GM18951 (cell line): ENCODE data around the gene SF1.

Experiments
- POLR2A ChIP-seq: IDR thresholded peaks from 4 replicates; pipeline ENCODE4 v1.6.1; 2011; ENCODE audit warnings: mild to moderate bottlenecking; ENCODE audit not compliant: insufficient read length, insufficient read depth; ENCODE audit errors: extremely low read depth
- in situ Hi-C: fragments of 300-500 bp; cut with MboI; formaldehyde crosslinking; loops from one replicate; pipeline ENCODE4 v1.12.0; 2022; ENCODE audit warnings: low sequenced_read_pairs, mixed read lengths, inconsistent platforms; ENCODE audit not compliant: unreplicated experiment

Gene SF1

GRCh38 chr11:64784813-64785581 is 6.7 kb upstream of the SF1 start:
- in situ Hi-C loops, result no loop called here
- TF ChIP-seq POLR2A, result no peak

DNA sequence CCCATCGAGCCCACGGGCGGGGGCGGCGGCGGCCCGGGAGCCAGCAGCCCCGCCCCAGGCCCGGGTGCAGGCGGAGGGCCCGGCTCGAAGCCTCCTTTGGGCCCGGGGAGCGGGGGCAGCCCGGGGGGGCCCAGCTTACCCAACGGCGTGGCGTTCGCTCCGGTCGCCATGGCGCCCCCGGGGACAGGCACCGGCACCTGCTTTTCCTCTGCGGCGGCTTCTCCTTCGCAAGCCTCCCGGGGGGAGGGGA is 194 bp downstream of the SF1 start:
- no peak for TF ChIP-seq POLR2A
- in situ Hi-C loops, result no loop called here

DNA sequence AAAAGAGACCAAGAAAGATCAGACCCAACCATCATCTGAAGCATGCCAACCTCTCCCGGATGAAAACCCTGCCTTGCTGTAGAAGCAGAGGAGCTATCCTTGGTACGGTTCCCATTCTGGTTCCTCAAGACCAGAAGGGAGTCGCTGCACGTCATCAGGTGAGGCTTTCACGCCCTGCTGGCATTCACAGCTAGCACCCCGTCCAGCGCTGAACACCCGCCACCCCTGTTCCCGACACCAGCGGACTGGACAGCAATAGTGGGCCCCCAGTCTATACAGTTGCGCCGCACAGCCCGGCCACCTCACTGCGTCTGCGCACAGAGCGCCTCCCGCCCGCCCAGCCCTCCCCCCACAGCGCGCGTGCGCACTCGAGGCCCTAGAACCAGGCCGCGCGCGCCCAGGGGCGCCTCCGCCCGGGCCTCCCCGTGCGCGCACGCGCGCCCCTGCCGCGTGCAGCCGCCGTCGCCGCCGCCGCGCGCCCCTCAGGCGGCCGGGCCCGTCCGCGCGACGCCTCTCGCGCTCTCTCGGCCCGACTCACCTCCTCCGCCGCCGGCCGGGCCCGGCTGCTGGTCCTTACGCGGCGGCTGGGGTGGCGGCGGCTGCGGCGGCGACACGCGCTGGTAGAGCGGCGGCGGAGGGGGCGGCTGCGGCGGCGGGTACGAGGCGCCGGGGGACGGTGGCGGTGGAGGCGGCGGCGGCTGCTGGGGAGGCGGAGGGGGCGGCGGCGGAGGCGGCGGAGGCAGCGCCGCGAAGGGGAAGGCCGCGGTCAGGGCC is 706 bp downstream of the SF1 start:
- in situ Hi-C loops, result no loop called here
- no peak for TF ChIP-seq POLR2A

- in situ Hi-C loops, result no loop called here
- no peak for TF ChIP-seq POLR2A
Observed at GRCh38 chr11:64776875-64777274, 1.5 kb downstream of the SF1 start.

GRCh38 chr11:64776425-64776824 is 1.9 kb downstream of the SF1 start:
- in situ Hi-C loops, result no loop called here
- TF ChIP-seq POLR2A, result no peak

- in situ Hi-C loops, result no loop called here
- TF ChIP-seq POLR2A, result no peak
Observed at GRCh38 chr11:64774144-64774543, 4.2 kb downstream of the SF1 start.

DNA sequence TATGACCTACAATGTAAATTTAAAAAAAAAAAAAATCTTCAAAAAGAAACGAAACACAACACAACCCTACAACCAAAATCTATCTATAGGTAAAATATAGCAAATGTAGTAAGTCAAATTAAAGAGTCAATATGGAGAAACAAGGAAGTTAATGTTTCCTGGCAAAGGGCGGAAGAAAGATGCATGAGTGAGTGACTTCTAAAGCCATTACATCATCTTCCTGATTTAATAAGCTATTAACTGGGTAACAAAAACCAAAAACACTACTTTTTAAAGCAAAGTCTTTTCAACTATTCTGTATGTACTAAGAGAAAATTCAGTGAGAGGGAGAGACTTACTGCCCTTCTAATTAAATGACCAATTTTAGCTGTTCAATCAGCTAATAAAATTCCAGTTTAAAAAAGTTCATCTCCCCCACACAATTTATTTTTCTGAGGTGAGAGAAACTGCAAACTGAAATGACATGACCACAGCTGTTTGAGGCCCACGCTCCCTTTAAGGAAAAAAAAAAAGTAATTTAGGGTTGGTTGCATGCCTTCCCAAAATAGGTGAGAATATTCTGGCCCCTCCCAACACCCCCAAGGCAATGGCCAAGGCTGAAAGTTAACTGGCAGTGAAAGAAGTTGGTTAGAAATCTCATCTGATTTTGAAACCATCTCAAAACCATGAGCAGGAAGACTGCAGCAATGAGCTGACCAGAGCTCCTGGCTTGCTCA is 5.9 kb downstream of the SF1 start:
- in situ Hi-C loops, result no loop called here
- TF ChIP-seq POLR2A, result no peak

DNA sequence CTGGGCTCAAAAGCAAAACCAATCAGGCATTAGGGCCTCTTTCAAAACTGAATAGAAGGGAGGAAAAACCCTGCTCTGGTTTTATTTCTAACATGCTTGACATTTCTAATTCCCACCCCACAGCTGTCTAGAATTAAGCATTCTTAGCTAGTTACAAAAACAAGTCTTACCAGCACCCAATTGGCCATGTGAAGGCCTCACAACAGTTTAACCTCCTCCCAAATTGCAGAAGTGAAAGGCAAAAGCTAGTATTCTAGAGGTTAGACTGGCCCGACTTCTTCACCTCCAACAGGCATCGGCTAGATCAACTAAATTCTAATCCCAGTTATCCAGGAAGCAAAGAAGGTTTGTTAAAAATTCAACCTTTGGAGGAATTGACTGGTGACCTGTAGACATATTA is 6.5 kb downstream of the SF1 start:
- in situ Hi-C loops, result no loop called here
- TF ChIP-seq POLR2A, result no peak

DNA sequence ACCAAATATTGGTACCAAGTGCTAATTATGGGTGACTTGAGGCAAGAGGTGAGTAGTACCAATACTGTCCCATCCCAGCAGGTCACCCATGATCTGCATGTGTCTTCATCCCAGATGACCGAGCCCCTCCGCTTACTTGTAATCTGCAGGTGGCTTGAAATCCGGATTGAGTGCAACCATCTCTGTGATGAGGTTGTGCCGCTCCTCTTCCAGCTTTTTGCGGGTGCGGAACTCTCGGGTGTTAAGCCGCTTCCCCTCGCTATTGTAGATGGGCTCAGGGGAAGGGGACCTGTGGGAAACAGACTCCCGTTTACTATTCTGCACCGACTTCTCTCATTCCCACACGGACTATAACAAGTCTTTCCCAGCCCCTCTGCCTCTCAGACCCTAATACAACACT is 8.2 kb downstream of the SF1 start:
- in situ Hi-C loops, result no loop called here
- no peak for TF ChIP-seq POLR2A

DNA sequence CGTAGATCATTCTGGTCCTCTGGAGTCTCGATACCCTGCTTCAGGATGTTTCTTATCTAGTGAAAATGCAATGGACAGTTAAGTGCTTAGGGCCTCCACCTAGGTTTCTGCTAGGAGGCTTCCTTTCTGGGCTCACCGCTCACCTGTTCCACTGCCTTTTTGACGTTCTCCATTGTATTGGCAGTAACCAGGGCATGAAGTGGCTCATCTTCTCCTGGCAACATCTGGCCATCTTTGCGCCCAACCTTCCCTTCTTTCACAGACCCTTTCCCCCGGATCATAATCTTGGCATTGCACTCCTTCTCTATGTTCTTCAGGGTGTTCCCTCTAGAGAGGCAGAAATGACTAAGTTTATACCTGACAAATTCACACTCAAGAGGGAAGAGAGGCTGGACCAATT is 9.1 kb downstream of the SF1 start:
- no peak for TF ChIP-seq POLR2A
- in situ Hi-C loops, result no loop called here

- in situ Hi-C loops, result no loop called here
- no peak for TF ChIP-seq POLR2A
Observed at GRCh38 chr11:64768300-64768694, 10.0 kb downstream of the SF1 start.

- in situ Hi-C loops, result no loop called here
- no peak for TF ChIP-seq POLR2A
Observed at GRCh38 chr11:64767344-64768299, 10.7 kb downstream of the SF1 start.

DNA sequence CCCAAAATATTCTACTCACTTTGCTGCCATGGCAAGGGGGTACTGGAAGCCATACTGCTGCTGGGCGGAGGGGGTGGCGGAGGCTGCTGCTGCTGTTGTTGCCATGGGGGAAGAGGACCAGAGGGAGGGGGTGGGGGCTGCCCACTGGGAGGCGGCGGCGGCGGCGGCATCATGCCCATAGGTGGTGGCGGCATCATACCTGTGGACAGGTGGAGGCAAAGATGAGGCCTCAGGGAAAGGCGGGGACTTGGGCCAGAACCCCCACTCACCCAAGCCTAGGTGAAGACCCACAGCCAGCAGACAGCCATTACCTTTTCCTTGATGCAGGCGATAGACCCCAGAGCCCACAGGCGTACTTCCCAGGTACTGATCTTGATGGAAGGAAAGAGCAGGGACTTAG is 11.5 kb downstream of the SF1 start:
- no peak for TF ChIP-seq POLR2A
- in situ Hi-C loops, result no loop called here
